ENCODE results near the gene BCAP29.

Gene BCAP29

DNA sequence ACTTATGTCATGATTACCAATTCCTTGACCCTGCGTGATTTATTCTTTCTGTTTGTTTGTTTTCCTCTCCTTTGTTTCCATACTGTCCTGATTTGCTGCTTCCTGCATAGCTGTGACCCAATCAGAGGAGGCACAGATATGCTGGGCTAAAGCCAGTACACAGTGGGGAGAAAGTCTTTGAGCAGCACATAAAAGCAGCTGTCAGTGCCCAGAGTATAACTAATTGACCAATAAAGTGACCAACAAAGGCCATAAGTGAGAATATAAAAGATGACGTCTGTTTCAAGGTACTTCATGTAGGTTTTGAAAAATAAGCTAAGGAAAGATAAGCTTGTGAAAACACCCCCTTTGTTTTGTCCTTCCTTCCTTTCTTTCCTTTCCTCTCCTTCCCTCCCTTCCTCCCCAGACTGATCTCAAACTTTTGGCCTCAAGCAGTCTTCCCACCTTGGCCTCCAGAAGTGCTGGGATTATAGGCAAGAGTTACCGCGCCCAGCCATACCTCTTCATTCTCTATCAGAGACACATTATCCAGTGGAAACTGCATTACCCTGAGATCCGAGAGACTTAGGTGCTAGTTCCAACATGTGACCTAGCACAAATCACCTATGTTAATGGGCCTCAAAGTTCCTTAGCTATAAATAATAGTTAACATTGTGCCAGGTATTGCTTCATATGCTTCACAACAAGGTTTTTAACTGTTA, 17.0 kb downstream of the BCAP29 start (continued):
- TF ChIP-seq ZBTB6 (tag by site-specific recombination; IDR thresholded peaks at IDR 0.05) (0 out of 2 replicates have a peak, but pooled peaks have one; percentile 6), OVOL3 (tag by site-specific recombination; IDR thresholded peaks at IDR 0.05) (0 out of 2 replicates have a peak, but pooled peaks have one; percentile 73), MZF1 (tag by site-specific recombination; IDR thresholded peaks at IDR 0.05; ENCODE audit: borderline replicate concordance) (0 out of 2 replicates have a peak, but pooled peaks have one; percentile 43), ZFP37 (tag by site-specific recombination; IDR thresholded peaks at IDR 0.05) (0 out of 2 replicates have a peak, but pooled peaks have one; percentile 13), ZXDB (tag by site-specific recombination; IDR thresholded peaks at IDR 0.05) (peak; percentile 77), GLIS1 (tag by site-specific recombination; IDR thresholded peaks at IDR 0.05) (peak; percentile 24; the same call in 1 of the 2 replicates), ZNF23 (tag by site-specific recombination; IDR thresholded peaks at IDR 0.05; ENCODE audit: borderline replicate concordance) (no peak), ZNF19 (tag by site-specific recombination; IDR thresholded peaks at IDR 0.05; ENCODE audit: low read depth) (no peak), ZNF121 (tag by site-specific recombination; IDR thresholded peaks at IDR 0.05) (no peak), BCL11A (tag by site-specific recombination; IDR thresholded peaks at IDR 0.05; ENCODE audit: low read depth) (0 out of 2 replicates have a peak, but pooled peaks have one; percentile 20), KLF10 (tag by site-specific recombination; IDR thresholded peaks at IDR 0.05) (peak; percentile 50; the same call in 1 of the 2 replicates)
- TF ChIP-seq, protein P1, sequence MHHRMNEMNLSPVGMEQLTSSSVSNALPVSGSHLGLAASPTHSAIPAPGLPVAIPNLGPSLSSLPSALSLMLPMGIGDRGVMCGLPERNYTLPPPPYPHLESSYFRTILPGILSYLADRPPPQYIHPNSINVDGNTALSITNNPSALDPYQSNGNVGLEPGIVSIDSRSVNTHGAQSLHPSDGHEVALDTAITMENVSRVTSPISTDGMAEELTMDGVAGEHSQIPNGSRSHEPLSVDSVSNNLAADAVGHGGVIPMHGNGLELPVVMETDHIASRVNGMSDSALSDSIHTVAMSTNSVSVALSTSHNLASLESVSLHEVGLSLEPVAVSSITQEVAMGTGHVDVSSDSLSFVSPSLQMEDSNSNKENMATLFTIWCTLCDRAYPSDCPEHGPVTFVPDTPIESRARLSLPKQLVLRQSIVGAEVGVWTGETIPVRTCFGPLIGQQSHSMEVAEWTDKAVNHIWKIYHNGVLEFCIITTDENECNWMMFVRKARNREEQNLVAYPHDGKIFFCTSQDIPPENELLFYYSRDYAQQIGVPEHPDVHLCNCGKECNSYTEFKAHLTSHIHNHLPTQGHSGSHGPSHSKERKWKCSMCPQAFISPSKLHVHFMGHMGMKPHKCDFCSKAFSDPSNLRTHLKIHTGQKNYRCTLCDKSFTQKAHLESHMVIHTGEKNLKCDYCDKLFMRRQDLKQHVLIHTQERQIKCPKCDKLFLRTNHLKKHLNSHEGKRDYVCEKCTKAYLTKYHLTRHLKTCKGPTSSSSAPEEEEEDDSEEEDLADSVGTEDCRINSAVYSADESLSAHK (tag by site-specific recombination; IDR thresholded peaks at IDR 0.05) = peak; percentile 99
- TF ChIP-seq, protein P2, sequence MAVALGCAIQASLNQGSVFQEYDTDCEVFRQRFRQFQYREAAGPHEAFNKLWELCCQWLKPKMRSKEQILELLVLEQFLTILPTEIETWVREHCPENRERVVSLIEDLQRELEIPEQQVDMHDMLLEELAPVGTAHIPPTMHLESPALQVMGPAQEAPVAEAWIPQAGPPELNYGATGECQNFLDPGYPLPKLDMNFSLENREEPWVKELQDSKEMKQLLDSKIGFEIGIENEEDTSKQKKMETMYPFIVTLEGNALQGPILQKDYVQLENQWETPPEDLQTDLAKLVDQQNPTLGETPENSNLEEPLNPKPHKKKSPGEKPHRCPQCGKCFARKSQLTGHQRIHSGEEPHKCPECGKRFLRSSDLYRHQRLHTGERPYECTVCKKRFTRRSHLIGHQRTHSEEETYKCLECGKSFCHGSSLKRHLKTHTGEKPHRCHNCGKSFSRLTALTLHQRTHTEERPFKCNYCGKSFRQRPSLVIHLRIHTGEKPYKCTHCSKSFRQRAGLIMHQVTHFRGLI (tag by site-specific recombination; IDR thresholded peaks at IDR 0.05) = 0 out of 2 replicates have a peak, but pooled peaks have one; percentile 14

DNA sequence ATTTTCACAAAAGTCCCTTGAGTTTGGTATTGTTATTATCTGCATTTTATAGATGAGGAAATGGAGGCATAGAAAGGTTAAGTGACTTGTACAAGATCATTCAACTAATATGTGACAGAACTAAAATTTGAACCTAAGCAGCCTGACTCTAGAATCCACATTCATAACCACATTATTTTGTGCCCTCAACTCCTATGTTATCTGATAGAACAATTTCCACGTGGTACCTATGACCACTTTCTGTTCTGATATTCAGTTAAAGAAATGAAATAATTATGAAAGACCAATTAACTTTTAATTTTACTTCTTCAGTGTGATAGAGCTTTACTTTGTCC, 17.5 kb downstream of the BCAP29 start:
- H3K36me3 ChIP-seq (ENCODE audit: control insufficient read depth in 2 of 2, insufficient read depth in 1 of 2, low read length in 2 of 2) = peaks cover 4 to 8% of the 10 kb centered on the region in 2 experiments; a peak in 2 of 3 replicates
- ChIA-PET POLR2A (no interaction called here), CTCF (interaction anchor here (0.6 to 1.2 kb wide), 3 partner anchors 277 to 549 kb away, joined by 3 to 5 read pairs (median 3); no protein-coding TSS in a partner anchor)
- TF ChIP-seq ZNF621 (tag by site-specific recombination; IDR thresholded peaks at IDR 0.05) (no peak), BCL11A (tag by site-specific recombination; IDR thresholded peaks at IDR 0.05; ENCODE audit: low read depth) (no peak), ZFP3 (tag by site-specific recombination; IDR thresholded peaks at IDR 0.05; ENCODE audit: low read depth) (peak; percentile 63), ZIC2 (tag by site-specific recombination; IDR thresholded peaks at IDR 0.05) (no peak)
- TF ChIP-seq, protein P1 (tag by site-specific recombination; IDR thresholded peaks at IDR 0.05) = no peak
- TF ChIP-seq, protein P3, sequence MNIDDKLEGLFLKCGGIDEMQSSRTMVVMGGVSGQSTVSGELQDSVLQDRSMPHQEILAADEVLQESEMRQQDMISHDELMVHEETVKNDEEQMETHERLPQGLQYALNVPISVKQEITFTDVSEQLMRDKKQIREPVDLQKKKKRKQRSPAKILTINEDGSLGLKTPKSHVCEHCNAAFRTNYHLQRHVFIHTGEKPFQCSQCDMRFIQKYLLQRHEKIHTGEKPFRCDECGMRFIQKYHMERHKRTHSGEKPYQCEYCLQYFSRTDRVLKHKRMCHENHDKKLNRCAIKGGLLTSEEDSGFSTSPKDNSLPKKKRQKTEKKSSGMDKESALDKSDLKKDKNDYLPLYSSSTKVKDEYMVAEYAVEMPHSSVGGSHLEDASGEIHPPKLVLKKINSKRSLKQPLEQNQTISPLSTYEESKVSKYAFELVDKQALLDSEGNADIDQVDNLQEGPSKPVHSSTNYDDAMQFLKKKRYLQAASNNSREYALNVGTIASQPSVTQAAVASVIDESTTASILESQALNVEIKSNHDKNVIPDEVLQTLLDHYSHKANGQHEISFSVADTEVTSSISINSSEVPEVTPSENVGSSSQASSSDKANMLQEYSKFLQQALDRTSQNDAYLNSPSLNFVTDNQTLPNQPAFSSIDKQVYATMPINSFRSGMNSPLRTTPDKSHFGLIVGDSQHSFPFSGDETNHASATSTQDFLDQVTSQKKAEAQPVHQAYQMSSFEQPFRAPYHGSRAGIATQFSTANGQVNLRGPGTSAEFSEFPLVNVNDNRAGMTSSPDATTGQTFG (tag by site-specific recombination; IDR thresholded peaks at IDR 0.05; ENCODE audit: borderline replicate concordance) = no peak
- H3K27ac ChIP-seq (ENCODE audit: extremely low read depth, low read depth, low read length) = 0 out of 2 replicates have a peak overlapping the region, but pooled peaks have one; percentile 37
- H3K4me1 ChIP-seq (ENCODE audit: control insufficient read depth, insufficient read depth, low read length) = peaks cover 3% of the 10 kb centered on the region
- no peaks in the 10 kb centered on the region for H3K9me3 ChIP-seq (ENCODE audit: control insufficient read depth, insufficient read depth, low read depth, low read length)
- H3K4me3 ChIP-seq (ENCODE audit: low read depth, low read length) = no peak overlapping the region

All from HEK293 (cell line).